Heart right ventricle (tissue), 16 donors: ENCODE measurements around the gene TBC1D22B. TPM values are rescaled to one million over a fixed set of nuclear protein-coding genes. Genes with fewer than 3 reads are reported as not detected.

Experiments used
- ATAC-seq, 8 donors: fragments of 200-7000 bp; cut with Tn5 transposase; one replicate each; pipeline ENCODE4 v1.9.1; 2020; ENCODE audit warnings: mild to moderate bottlenecking in 8 of 8, moderate library complexity in 8 of 8, moderate number of reproducible peaks in 1 of 8
- DNase-seq, 2 donors: peaks; one replicate each; pipeline ENCODE4 v3.0.0-alpha.2; 2020
- H3K27ac ChIP-seq, 10 donors: fragments of 200-600 bp; sonication (generic) in 2 of 10; one replicate each; pipeline versions ENCODE4 v1.5.0 to v1.8.0; 2020 to 2022; ENCODE audit warnings: mild to moderate bottlenecking in 3 of 10
- H3K27me3 ChIP-seq, 7 donors: fragments of 200-600 bp; one replicate each; pipeline ENCODE4 v1.8.0; 2021 to 2022; ENCODE audit warnings: mild to moderate bottlenecking in 2 of 7
- H3K36me3 ChIP-seq, 9 donors: fragments of 200-600 bp; sonication (generic) in 1 of 9; one replicate each; pipeline versions ENCODE4 v1.5.0 to v1.8.0; 2020 to 2022; ENCODE audit warnings: mild to moderate bottlenecking in 2 of 9
- H3K4me1 ChIP-seq, 9 donors: fragments of 200-600 bp; sonication (generic) in 1 of 9; one replicate each; pipeline versions ENCODE4 v1.5.0 to v1.8.0; 2020 to 2022; ENCODE audit warnings: mild to moderate bottlenecking in 4 of 9
- H3K4me3 ChIP-seq, 10 donors: fragments of 200-600 bp; sonication (generic) in 2 of 10; one replicate each; pipeline versions ENCODE4 v1.5.0 to v1.8.0; 2020 to 2022; ENCODE audit warnings: mild to moderate bottlenecking in 7 of 10, moderate library complexity in 2 of 10
- H3K9me3 ChIP-seq, 11 donors: fragments of 200-600 bp in 10 of 11; sonication (generic) in 2 of 11; one replicate each; pipeline versions ENCODE4 v1.5.0 to v1.8.0; 2013 to 2022; ENCODE audit warnings: mild to moderate bottlenecking in 2 of 11, control low read depth in 1 of 11, moderate library complexity in 1 of 11
- WGBS, 2 donors: extraction: QIAGEN DNeasy Blood & Tissue Kit; methylation state at CpG; one replicate each; pipeline ENCODE4 v1.1.7; 2013; ENCODE audit warnings: inconsistent platforms in 1 of 2; 5-methylcytosine and 5-hydroxymethylcytosine counted together
- intact Hi-C, 10 donors: fragments of 100-400 bp; cut with DNase I; formaldehyde crosslinking; loops; one replicate each; pipeline versions ENCODE4 v1.11.1 to v1.14.2; 2022
- polyA plus RNA-seq, 2 donors: library from polyadenylated mRNA; stranded (reverse); fragments of 200-250 nt; gene quantifications; one replicate each; pipeline ENCODE4 v1.2.3, GENCODE V29; 2013
- total RNA-seq, 10 donors: library from RNA; stranded (reverse); fragmentation: NEBNext Ultra II Directional in 3 of 10; extraction: Animal tissue kit (Norgen Biotek cat#: 25700) in 3 of 10; gene quantifications; one replicate each; pipeline versions ENCODE4 v1.2.1 to v1.2.4, GENCODE V29; 2021 to 2023
- TF ChIP-seq, protein P1 (sequence below), 9 donors: fragments of 200-600 bp; sonication (generic) in 2 of 9; IDR thresholded peaks; one replicate each; pipeline versions ENCODE4 v1.5.0 to v1.8.0; 2021 to 2022; ENCODE audit warnings: antibody characterized with exemption in 9 of 9, mild to moderate bottlenecking in 5 of 9, moderate library complexity in 1 of 9
- donor health status: Arrhythmogenic right ventricular cardiomyopathy.
- donor health status: ischemic (EF 13 %, LVEDD 7.1; RV severe dilation, severe dysfunction).
- donor health status: healthy with polysubstance abuse.
- donor health status: DM: no; HTN: yes; CAD: no.
- donor health status: DM: no; HTN: no; CAD: no.
- donor health status: ischemic (EF 25% LVEDD 6.9; RV normal size, moderate dysfunction).
- donor health status: ischemic (EF 25% LVEDD 5.7; RV mildly dilated, moderate dysfunction).
- donor health status: healthy.
- donor health status: DM: yes; HTN: yes; CAD: no.
- donor health status: Ischemic cardiomyopathy.
- donor health status: ischemic (EF 35%, LVEDD 5.7; RV mildly dilated, moderate dysfunction).
- donor health status: nonischemic (EF 11% LVEDD 7.7; RV severe dilation, severe dysfunction).
- donor health status: DM: yes; HTN: yes; CAD: no.
- donor health status: PGD.
- donor health status: ischemic (EF 29% LVEDD 5.4; RV normal size, mild dysfunction).
- donor health status: nonischemic (EF 23%, LVEDD 6.1; RV moderate dilation, normal function).

The TBC1D22B gene
- total and polyA plus RNA-seq, 12 donors, result 5.0 to 8.1 (median 6.3) TPM

DNA sequence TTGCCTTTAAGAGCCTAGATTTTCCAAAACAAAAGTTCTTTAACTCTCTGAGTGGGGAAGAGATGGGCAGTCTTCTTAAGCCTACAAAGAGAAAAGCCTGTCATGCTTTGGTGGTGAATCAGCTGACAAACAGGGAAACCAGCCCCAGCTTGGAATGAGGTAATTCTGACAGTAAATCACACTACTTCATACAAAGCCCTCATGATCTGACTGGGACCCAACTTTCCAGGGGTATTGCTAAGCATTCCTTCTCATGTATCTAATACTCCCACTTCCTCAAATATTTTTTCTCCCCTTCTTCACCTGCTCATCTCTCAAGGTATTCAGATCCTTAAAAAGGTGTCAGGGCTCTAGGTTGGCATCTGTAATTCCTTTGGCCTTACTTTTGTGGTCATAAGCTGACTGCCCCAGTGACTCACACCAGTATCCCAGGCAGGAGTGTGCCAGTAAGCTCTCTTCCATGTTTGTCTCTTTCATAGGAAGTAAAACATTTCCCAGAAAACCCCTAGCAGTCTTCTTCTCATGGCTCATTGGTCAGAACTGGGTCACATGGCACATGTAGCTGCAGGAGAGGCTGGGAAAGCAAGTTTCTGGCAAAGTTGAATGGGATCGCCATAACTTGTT lies 15.0 kb upstream of the TBC1D22B start:
- Histone ChIP-seq H3K27ac (peak overlapping the region in 9 of 10 donors; percentile 23 to 92 (median 88)), H3K36me3 (no peaks in the 10 kb centered on the region), H3K4me3 (no peak overlapping the region), H3K9me3 (no peaks in the 10 kb centered on the region), H3K4me1 (peaks cover 3 to 83% (median 49%) of the 10 kb centered on the region in 9 donors), H3K27me3 (no peaks in the 10 kb centered on the region)
- DNase-seq, result peak in 1 of 2 donors; percentile 29
- TF ChIP-seq, protein P1, sequence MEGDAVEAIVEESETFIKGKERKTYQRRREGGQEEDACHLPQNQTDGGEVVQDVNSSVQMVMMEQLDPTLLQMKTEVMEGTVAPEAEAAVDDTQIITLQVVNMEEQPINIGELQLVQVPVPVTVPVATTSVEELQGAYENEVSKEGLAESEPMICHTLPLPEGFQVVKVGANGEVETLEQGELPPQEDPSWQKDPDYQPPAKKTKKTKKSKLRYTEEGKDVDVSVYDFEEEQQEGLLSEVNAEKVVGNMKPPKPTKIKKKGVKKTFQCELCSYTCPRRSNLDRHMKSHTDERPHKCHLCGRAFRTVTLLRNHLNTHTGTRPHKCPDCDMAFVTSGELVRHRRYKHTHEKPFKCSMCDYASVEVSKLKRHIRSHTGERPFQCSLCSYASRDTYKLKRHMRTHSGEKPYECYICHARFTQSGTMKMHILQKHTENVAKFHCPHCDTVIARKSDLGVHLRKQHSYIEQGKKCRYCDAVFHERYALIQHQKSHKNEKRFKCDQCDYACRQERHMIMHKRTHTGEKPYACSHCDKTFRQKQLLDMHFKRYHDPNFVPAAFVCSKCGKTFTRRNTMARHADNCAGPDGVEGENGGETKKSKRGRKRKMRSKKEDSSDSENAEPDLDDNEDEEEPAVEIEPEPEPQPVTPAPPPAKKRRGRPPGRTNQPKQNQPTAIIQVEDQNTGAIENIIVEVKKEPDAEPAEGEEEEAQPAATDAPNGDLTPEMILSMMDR (IDR thresholded peaks at IDR 0.05), result no peak
- WGBS, 2 donors, result 93 to 95% methylated on average over 1 of the region's 1 CpG
- ATAC-seq, result peak in 1 of 8 donors; percentile 27
- intact Hi-C loops, result no loop called here

DNA sequence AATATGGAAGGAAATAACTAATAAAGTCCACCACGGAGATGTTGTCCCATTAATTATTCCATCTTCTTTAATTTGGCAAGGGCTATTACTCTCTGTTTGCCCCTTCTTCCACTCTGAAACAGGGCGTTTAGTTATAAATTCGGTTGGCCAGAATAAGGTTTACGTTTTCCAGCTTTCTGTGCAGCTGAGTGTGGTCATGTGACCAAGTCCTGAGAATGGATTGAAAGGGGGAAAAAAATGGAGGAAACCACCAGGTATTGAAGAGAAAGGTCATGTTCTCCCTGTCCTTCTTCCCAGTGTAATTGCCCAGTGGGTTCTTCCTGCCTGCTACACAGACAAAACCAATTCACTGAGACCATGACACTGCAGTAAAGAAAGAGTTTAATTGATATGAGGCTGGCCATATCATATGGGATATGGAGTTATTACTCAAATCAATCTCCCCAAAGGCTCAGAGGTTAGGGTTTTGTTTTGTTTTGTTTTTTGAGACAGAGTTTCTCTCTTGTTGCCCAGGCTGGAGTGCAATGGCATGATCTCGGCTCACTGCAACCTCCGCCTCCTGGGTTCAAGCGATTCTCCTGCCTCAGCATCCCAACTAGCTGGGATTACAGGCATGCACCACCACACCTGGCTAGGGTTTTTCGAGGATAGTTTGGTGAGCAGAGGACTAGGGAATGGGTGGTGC lies 14.3 kb upstream of the TBC1D22B start:
- Histone ChIP-seq H3K9me3 (no peaks in the 10 kb centered on the region), H3K36me3 (no peaks in the 10 kb centered on the region), H3K4me3 (no peak overlapping the region), H3K27ac (peak overlapping the region in 9 of 10 donors; percentile 26 to 92 (median 88)), H3K4me1 (peaks cover 3 to 81% (median 49%) of the 10 kb centered on the region in 9 donors), H3K27me3 (no peaks in the 10 kb centered on the region)
- TF ChIP-seq, protein P1 (IDR thresholded peaks at IDR 0.05), result no peak
- intact Hi-C loops, result no loop called here
- ATAC-seq, result no peak
- 88 to 91% methylated on average over 8 of the region's 8 CpGs for whole genome bisulfite sequencing, 2 donors
- DNase-seq, result no peak

DNA sequence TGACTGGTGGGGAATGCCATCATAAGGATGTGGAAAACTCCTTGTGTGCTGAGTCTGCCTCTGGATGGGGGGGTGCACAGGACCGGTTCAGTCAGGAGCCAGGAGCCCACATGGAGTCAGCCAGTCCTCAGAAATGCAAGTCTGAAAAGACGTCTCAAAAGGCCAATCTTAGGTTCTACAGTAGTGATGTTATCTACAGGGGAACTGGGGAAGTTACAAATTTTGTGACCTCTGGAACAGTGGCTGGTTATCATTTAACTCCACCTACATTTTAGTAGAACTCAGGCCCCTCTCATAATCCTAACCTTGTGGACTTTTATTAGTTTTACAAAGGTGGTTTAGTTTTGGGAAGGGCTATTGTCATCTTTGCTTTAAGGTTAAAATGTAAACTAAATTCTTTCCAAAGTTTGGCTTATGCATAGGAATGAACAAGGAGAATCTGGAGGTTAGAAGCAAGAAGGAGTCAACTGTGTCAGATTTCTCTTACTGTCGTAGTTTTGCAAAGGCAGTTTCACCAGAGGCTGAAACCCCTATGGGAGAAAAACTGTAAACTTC lies 13.7 kb upstream of the TBC1D22B start:
- intact Hi-C loops, result no loop called here
- ATAC-seq, result no peak
- Histone ChIP-seq H3K27ac (peak overlapping the region; percentile 26 to 92 (median 86)), H3K27me3 (no peaks in the 10 kb centered on the region), H3K9me3 (no peaks in the 10 kb centered on the region), H3K4me3 (no peak overlapping the region), H3K36me3 (no peaks in the 10 kb centered on the region), H3K4me1 (peaks cover 3 to 77% (median 49%) of the 10 kb centered on the region in 9 donors)
- TF ChIP-seq, protein P1 (IDR thresholded peaks at IDR 0.05), result no peak
- 68 to 71% methylated on average over 3 of the region's 3 CpGs for WGBS, 2 donors
- DNase-seq, result no peak

DNA sequence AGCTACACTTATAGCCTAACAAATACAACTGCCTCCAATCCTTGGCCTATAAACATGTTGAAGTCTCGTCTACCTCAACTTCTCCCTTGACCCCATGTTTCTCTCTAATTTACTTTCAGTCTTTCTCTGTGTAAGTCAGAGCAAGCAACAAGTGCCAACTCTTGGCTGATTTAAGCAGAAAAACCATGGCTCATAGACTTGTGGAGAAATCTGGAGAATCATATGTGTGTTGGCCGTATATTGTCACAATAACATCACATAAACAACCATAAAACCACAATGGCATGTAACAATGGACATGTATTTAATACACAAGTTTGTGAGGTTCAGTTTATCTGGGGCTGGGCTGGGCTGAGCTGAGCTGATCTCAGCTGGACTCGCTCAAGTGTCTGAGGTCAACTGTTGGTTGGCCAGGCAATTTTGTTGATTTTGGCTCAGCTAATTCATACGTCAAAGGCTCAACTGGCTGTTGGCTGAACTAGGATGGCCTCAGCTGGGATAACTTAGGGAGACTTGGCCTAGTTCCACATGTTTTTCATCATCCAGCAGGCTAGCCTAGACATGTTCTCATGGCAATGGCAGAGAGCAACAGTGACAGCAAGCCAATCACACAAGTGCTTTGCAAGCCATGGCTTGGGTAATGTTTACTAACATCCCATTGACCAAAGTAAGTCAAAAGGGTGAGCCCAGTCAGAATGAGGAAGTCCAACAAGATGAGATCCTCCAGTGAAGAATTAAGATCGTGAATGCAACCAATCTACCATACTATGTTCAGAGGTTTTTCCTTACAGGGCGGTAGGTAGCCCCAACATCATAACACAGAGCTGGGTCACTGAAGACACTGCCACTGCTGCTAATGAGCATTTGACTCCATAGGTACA lies 12.9 kb upstream of the TBC1D22B start:
- Histone ChIP-seq H3K4me1 (peaks cover 3 to 70% (median 44%) of the 10 kb centered on the region in 9 donors), H3K27me3 (no peaks in the 10 kb centered on the region), H3K27ac (peak overlapping the region; percentile 60 to 92 (median 86)), H3K36me3 (no peaks in the 10 kb centered on the region), H3K9me3 (no peaks in the 10 kb centered on the region), H3K4me3 (no peak overlapping the region)
- intact Hi-C loops, result no loop called here
- WGBS, 2 donors, result 30 to 38% methylated on average over 6 of the region's 6 CpGs
- TF ChIP-seq, protein P1 (IDR thresholded peaks at IDR 0.05), result no peak
- peak; percentile 87 to 93 (median 90) for ATAC-seq
- DNase-seq, result peak; percentile 51 to 94
